HFFc6 (cell line): Measurements from ENCODE around the gene HIVEP1. TPM values are rescaled to one million over a fixed set of nuclear protein-coding genes. Genes with fewer than 3 reads are reported as not detected.

Experiments used
- DNase-seq: peaks from one replicate; pipeline ENCODE4 v3.0.0-alpha.2; 2018
- H3K27ac Mint-ChIP-seq: 2 replicates; pipeline ENCODE4 v1.8.0; 2020; ENCODE audit warnings: mild to moderate bottlenecking, mixed read lengths
- H3K27me3 Mint-ChIP-seq: 2 replicates; pipeline ENCODE4 v1.8.0; 2021; ENCODE audit warnings: mild to moderate bottlenecking, moderate library complexity, mixed read lengths; ENCODE audit not compliant: insufficient read depth
- H3K36me3 Mint-ChIP-seq: 2 replicates; pipeline ENCODE4 v1.8.0; 2021; ENCODE audit warnings: low read depth, mixed read lengths
- H3K4me1 Mint-ChIP-seq: 2 replicates; pipeline ENCODE4 v1.8.0; 2020; ENCODE audit warnings: low read depth, mixed read lengths
- H3K4me3 Mint-ChIP-seq: 2 replicates; pipeline ENCODE4 v1.8.0; 2020; ENCODE audit warnings: mild to moderate bottlenecking, moderate library complexity, mixed read lengths
- H3K9me3 Mint-ChIP-seq: 2 replicates; pipeline ENCODE4 v1.8.0; 2020; ENCODE audit warnings: mild to moderate bottlenecking, mixed read lengths
- total RNA-seq, 6 experiments: library from RNA; stranded (reverse); fragmentation: NEBNext Ultra II Directional; extraction: Animal tissue kit (Norgen Biotek cat#: 25700); gene quantifications; 2 replicates in 1 of 6; 3 replicates in 5 of 6; pipeline ENCODE4 v1.2.3, GENCODE V29; 2021
- TF ChIP-seq, protein P1 (sequence below): fragments of 200-600 bp; sonication (generic); IDR thresholded peaks from 2 replicates; pipeline ENCODE4 v1.5.0; 2021; ENCODE audit warnings: antibody characterized with exemption, mild to moderate bottlenecking

HIVEP1 gene
- total RNA-seq, 6 experiments from 2014 or later, result 10.3 to 19.9 (median 11.8) TPM

DNA sequence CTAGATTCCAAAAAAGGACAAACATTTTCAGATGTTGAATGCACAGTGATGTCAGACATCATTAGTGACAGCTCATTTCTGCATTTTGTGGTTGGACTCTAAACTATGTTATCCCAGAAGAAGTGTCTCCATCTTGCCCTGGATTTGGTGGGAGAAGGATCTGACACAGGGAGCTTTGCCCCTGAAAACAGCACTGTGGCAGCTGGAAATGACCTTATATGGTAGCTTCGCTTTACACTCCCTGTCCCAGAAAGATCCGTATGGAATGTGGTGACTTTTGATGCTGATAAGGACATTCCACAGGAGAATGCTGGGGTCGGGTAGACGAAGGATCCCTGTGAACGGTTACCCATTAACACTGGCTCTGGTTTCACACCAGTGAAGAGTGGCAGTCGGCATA lies 190.9 kb downstream of the HIVEP1 start:
- Mint-ChIP-seq H3K4me1 (peaks cover 13% of the 10 kb centered on the region), H3K9me3 (no peaks in the 10 kb centered on the region), H3K4me3 (no peak overlapping the region), H3K27ac (peak overlapping the region; percentile 12; the same call in 1 of the 2 replicates), H3K36me3 (0 out of 2 replicates have a peak, but pooled peaks cover under 1% of the 10 kb centered on the region), H3K27me3 (no peaks in the 10 kb centered on the region; the same call in 1 of the 2 replicates)
- DNase-seq, result no peak
- TF ChIP-seq, protein P1, sequence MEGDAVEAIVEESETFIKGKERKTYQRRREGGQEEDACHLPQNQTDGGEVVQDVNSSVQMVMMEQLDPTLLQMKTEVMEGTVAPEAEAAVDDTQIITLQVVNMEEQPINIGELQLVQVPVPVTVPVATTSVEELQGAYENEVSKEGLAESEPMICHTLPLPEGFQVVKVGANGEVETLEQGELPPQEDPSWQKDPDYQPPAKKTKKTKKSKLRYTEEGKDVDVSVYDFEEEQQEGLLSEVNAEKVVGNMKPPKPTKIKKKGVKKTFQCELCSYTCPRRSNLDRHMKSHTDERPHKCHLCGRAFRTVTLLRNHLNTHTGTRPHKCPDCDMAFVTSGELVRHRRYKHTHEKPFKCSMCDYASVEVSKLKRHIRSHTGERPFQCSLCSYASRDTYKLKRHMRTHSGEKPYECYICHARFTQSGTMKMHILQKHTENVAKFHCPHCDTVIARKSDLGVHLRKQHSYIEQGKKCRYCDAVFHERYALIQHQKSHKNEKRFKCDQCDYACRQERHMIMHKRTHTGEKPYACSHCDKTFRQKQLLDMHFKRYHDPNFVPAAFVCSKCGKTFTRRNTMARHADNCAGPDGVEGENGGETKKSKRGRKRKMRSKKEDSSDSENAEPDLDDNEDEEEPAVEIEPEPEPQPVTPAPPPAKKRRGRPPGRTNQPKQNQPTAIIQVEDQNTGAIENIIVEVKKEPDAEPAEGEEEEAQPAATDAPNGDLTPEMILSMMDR, result no peak

DNA sequence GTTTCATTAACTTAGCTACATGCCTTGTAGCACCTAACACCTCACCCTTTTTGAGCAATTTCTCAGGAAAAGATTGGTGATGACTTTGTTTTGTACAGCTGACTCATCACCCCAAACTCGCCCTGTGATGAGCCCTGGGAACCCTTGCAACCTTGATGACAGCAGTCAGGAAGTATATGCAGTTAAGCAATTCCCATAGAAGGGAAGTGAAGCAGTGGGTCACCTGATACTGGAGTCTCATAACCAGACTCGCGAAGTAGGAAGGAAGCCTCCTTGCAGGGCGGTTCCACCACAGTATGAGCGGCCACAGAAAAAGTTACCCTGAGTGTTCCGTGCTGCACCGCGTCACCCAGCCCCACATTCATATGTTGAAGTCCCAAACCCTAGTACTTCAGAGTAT lies 196.1 kb downstream of the HIVEP1 start:
- Mint-ChIP-seq H3K4me1 (peaks cover 16% of the 10 kb centered on the region), H3K27ac (no peak overlapping the region), H3K9me3 (no peaks in the 10 kb centered on the region), H3K36me3 (0 out of 2 replicates have a peak, but pooled peaks cover 6% of the 10 kb centered on the region), H3K4me3 (no peak overlapping the region), H3K27me3 (no peaks in the 10 kb centered on the region; the same call in 1 of the 2 replicates)
- DNase-seq, result no peak
- TF ChIP-seq, protein P1, result no peak

GRCh38 chr6:12208673-12209072 lies 196.6 kb downstream of the HIVEP1 start:
- DNase-seq, result no peak
- no peak overlapping the region for H3K4me3 Mint-ChIP-seq
- H3K27me3 Mint-ChIP-seq, result no peaks in the 10 kb centered on the region; the same call in 1 of the 2 replicates
- H3K27ac Mint-ChIP-seq, result no peak overlapping the region
- H3K36me3 Mint-ChIP-seq, result 0 out of 2 replicates have a peak, but pooled peaks cover 6% of the 10 kb centered on the region
- TF ChIP-seq, protein P1, result no peak
- peaks cover 11% of the 10 kb centered on the region; the same call in 1 of the 2 replicates for H3K4me1 Mint-ChIP-seq
- H3K9me3 Mint-ChIP-seq, result no peaks in the 10 kb centered on the region

Other genes with a start within 250 kb of the HIVEP1 start
- gene ADTRP, start 233.5 kb upstream of the HIVEP1 start, total RNA-seq, result under 1 TPM; 0.24 to 0.99 (median 0.84) TPM